ENCODE data around the gene ATP5F1E. TPM values are rescaled to one million over a fixed set of nuclear protein-coding genes. Genes with fewer than 3 reads are reported as not detected.

Gene ATP5F1E
- total and polyA plus RNA-seq, 4 donors: 11.7 to 148 (median 27.7) TPM

- Histone ChIP-seq H3K4me1 (ENCODE audit: control insufficient read depth in 4 of 4, insufficient read depth in 4 of 4, low read length in 3 of 4) (no peaks in the 10 kb centered on the region), H3K9me3 (ENCODE audit: control insufficient read depth in 4 of 4, low read length in 3 of 4) (no peaks in the 10 kb centered on the region), H3K4me3 (ENCODE audit: low read depth in 1 of 3, low read length in 3 of 3) (no peak overlapping the region), H3K27ac (ENCODE audit: low read depth in 1 of 2, low read length in 2 of 2) (no peak overlapping the region), H3K36me3 (ENCODE audit: control insufficient read depth in 4 of 4, insufficient read depth in 3 of 4, low read depth in 1 of 4, low read length in 3 of 4) (no peaks in the 10 kb centered on the region), H3K9ac (ENCODE audit: low read depth in 1 of 2, low read length in 2 of 2) (no peak overlapping the region), H3K27me3 (ENCODE audit: control insufficient read depth in 4 of 4, insufficient read depth in 4 of 4, low read length in 3 of 4) (no peaks in the 10 kb centered on the region)
- TF ChIP-seq HNF4A (conservative IDR thresholded peaks at IDR 0.05) (no peak), NR2F2 (IDR thresholded peaks at IDR 0.05) (no peak), EGR1 (IDR thresholded peaks at IDR 0.05; ENCODE audit: low read depth in 2 of 2) (no peak), HNF4G (IDR thresholded peaks at IDR 0.05) (no peak), SP1 (IDR thresholded peaks at IDR 0.05) (no peak), RAD21 (IDR thresholded peaks at IDR 0.05) (no peak), RXRA (IDR thresholded peaks at IDR 0.05) (no peak), MAX (IDR thresholded peaks at IDR 0.05) (no peak), TAF1 (conservative IDR thresholded peaks at IDR 0.05) (no peak)
- no peak for DNase-seq (ENCODE audit: low spot score)
- WGBS: 88% methylated on average over 1 of the region's 1 CpG
These were observed 18.3 kb upstream of the ATP5F1E start for GRCh38 chr20:59050437-59050836.

GRCh38 chr20:59048681-59049030 is 16.5 kb upstream of the ATP5F1E start:
- no peak for DNase-seq (ENCODE audit: low spot score)
- no peak for TF ChIP-seq SP1 (IDR thresholded peaks at IDR 0.05)
- TF ChIP-seq RXRA (IDR thresholded peaks at IDR 0.05): no peak
- TF ChIP-seq ZBTB33 (IDR thresholded peaks at IDR 0.05): no peak
- TF ChIP-seq ATF3 (IDR thresholded peaks at IDR 0.05): no peak
- no peak for TF ChIP-seq FOXA2 (IDR thresholded peaks at IDR 0.05)
- TF ChIP-seq HNF4A (conservative IDR thresholded peaks at IDR 0.05): no peak
- TF ChIP-seq EGR1 (IDR thresholded peaks at IDR 0.05; ENCODE audit: low read depth in 2 of 2): no peak
- no peak for TF ChIP-seq YY1 (IDR thresholded peaks at IDR 0.05)
- TF ChIP-seq FOXA1 (IDR thresholded peaks at IDR 0.05): no peak
- no peak for TF ChIP-seq MAX (IDR thresholded peaks at IDR 0.05)
- TF ChIP-seq HNF4G (IDR thresholded peaks at IDR 0.05): no peak
- no peak for TF ChIP-seq REST (IDR thresholded peaks at IDR 0.05)
- no peak for TF ChIP-seq GABPA (IDR thresholded peaks at IDR 0.05 in 1 of 2, conservative IDR thresholded peaks at IDR 0.05 in 1 of 2)
- no peak for TF ChIP-seq CTCF (IDR thresholded peaks at IDR 0.05; ENCODE audit: low read depth, low read length, missing input control)
- TF ChIP-seq RAD21 (IDR thresholded peaks at IDR 0.05): no peak
- no peak for TF ChIP-seq NR2F2 (IDR thresholded peaks at IDR 0.05)
- no peak for TF ChIP-seq JUND (IDR thresholded peaks at IDR 0.05)
- H3K4me1 ChIP-seq (ENCODE audit: control insufficient read depth in 4 of 4, insufficient read depth in 4 of 4, low read length in 3 of 4): no peaks in the 10 kb centered on the region
- no peaks in the 10 kb centered on the region for H3K36me3 ChIP-seq (ENCODE audit: control insufficient read depth in 4 of 4, insufficient read depth in 3 of 4, low read depth in 1 of 4, low read length in 3 of 4)
- no peaks in the 10 kb centered on the region for H3K27me3 ChIP-seq (ENCODE audit: control insufficient read depth in 4 of 4, insufficient read depth in 4 of 4, low read length in 3 of 4)
- H3K9ac ChIP-seq (ENCODE audit: low read depth in 1 of 2, low read length in 2 of 2): no peak overlapping the region
- 88% methylated on average over 2 of the region's 2 CpGs for WGBS
- H3K9me3 ChIP-seq (ENCODE audit: control insufficient read depth in 4 of 4, low read length in 3 of 4): no peaks in the 10 kb centered on the region
- no peak overlapping the region for H3K27ac ChIP-seq (ENCODE audit: low read depth in 1 of 2, low read length in 2 of 2)
- H3K4me3 ChIP-seq (ENCODE audit: low read depth in 1 of 3, low read length in 3 of 3): no peak overlapping the region

All from liver (tissue), 9 donors.